ENCODE data around the gene KCNJ9. TPM values are rescaled to one million over a fixed set of nuclear protein-coding genes. Genes with fewer than 3 reads are reported as not detected.

KCNJ9 gene
- total and polyA plus RNA-seq, 2 of the 4 experiments (the other 2 are of a cell fraction) = not detected

- Histone ChIP-seq H3K27me3 (ENCODE audit: control insufficient read depth, insufficient read depth, low read length) (peaks cover 20% of the 10 kb centered on the region), H3K27ac (ENCODE audit: insufficient read depth, low read length) (no peak overlapping the region), H2AK5ac (ENCODE audit: low read depth, low read length) (no peak overlapping the region), H3K56ac (ENCODE audit: extremely low read depth, insufficient read depth, low read length) (no peak overlapping the region), H3K9me3 (ENCODE audit: control insufficient read depth, insufficient read depth, low read length) (no peaks in the 10 kb centered on the region), H4K20me1 (ENCODE audit: insufficient read depth, low read length) (no peaks in the 10 kb centered on the region), H2AFZ (replicated peaks; ENCODE audit: low read length, poor library complexity) (no peak overlapping the region), H4K8ac (ENCODE audit: low read depth in 2 of 2, low read length in 2 of 2) (no peak overlapping the region), H2AK9ac (replicated peaks; ENCODE audit: low read depth, low read length, poor library complexity) (peak overlapping the region; percentile 34), H4K91ac (ENCODE audit: insufficient read depth, low read depth, low read length) (no peak overlapping the region), H3K9me1 (ENCODE audit: insufficient read depth, low read length) (peaks cover 20% of the 10 kb centered on the region), H3K4me3 (ENCODE audit: insufficient read depth, low read depth, low read length) (no peak overlapping the region), H3K18ac (ENCODE audit: low read depth, low read length) (no peak overlapping the region), H2BK5ac (ENCODE audit: low read depth, low read length, poor library complexity, severe bottlenecking) (no peak overlapping the region), H3K36me3 (ENCODE audit: control insufficient read depth, insufficient read depth, low read length) (no peaks in the 10 kb centered on the region), H3K4me1 (ENCODE audit: control insufficient read depth, insufficient read depth, low read length) (peaks cover 26% of the 10 kb centered on the region), H3K4me2 (ENCODE audit: low read depth, low read length) (no peak overlapping the region), H3K9ac (ENCODE audit: low read depth, low read length) (no peak overlapping the region), H3K4ac (ENCODE audit: low read depth, low read length) (no peak overlapping the region), H3K14ac (replicated peaks; ENCODE audit: low read depth, low read length) (no peak overlapping the region), H4K5ac (ENCODE audit: low read depth, low read length) (no peak overlapping the region), H2BK15ac (ENCODE audit: low read depth, low read length) (no peak overlapping the region), H2BK20ac (ENCODE audit: low read depth, low read length) (no peak overlapping the region; the same call in 1 of the 2 replicates), H2BK120ac (ENCODE audit: low read depth, low read length) (no peak overlapping the region; the same call in 1 of the 2 replicates), H3K79me1 (ENCODE audit: low read depth in 1 of 2, low read length in 2 of 2) (no peaks in the 10 kb centered on the region), H3K23ac (ENCODE audit: low read depth, low read length) (no peak overlapping the region)
- ChIA-PET POLR2A (ENCODE audit: unreplicated experiment) (no interaction called here), CTCF (no interaction called here)
- ATAC-seq (ENCODE audit: low read depth) (no peak), DNase-seq (no peak)
- intact Hi-C loops (cut with micrococcal nuclease) (no loop called here), dilution Hi-C loops (cut with HindIII; ENCODE audit: low sequenced_read_pairs, unreplicated experiment) (no loop called here), in situ Hi-C loops (cut with MboI; ENCODE audit: low sequenced_read_pairs) (no loop called here)
- no TSS peak for BruUV-seq (replicated peaks)
- TF ChIP-seq NFE2L2 (IDR thresholded peaks at IDR 0.05; ENCODE audit: low read depth, low read length) (no peak), MAZ (IDR thresholded peaks at IDR 0.05; ENCODE audit: borderline replicate concordance, low read depth, low read length) (no peak), POLR2A (IDR thresholded peaks at IDR 0.05; ENCODE audit: low read depth, low read length) (no peak), MXI1 (IDR thresholded peaks at IDR 0.05; ENCODE audit: borderline replicate concordance, low read depth, low read length) (no peak), BHLHE40 (IDR thresholded peaks at IDR 0.05; ENCODE audit: low read depth, low read length) (no peak), CTCF (conservative IDR thresholded peaks at IDR 0.05; ENCODE audit: low read depth, low read length) (no peak), CEBPB (IDR thresholded peaks at IDR 0.05; ENCODE audit: low read depth, low read length) (no peak), RCOR1 (IDR thresholded peaks at IDR 0.05; ENCODE audit: insufficient replicate concordance, low read length) (no peak)
- no CpG with 5 or more reads among the region's 1 CpG for WGBS, 2 experiments (ENCODE audit: extremely low coverage in 2 of 2, insufficient read length in 1 of 2)
Observed at GRCh38 chr1:160121388-160121787, 40.0 kb downstream of the KCNJ9 start.

Data from IMR-90 (cell line).